GM06990 (cell line): ENCODE measurements around the gene ADH5.

ENCODE experiments used
- DNase-seq: peaks from one replicate; pipeline ENCODE4 v3.0.0-alpha.2; 2011; ENCODE audit not compliant: insufficient read length; ENCODE audit errors: extremely low read depth
- H3K27me3 ChIP-seq: replicated peaks from 2 replicates; pipeline ENCODE4 v1.6.0; 2011; ENCODE audit warnings: low read length; ENCODE audit not compliant: control insufficient read depth, insufficient read depth
- H3K36me3 ChIP-seq: 2 replicates; pipeline ENCODE4 v1.5.1; 2011; ENCODE audit warnings: low read length; ENCODE audit not compliant: control insufficient read depth, insufficient read depth
- H3K4me3 ChIP-seq: replicated peaks from 2 replicates; pipeline ENCODE4 v1.5.1; 2011; ENCODE audit warnings: low read depth, mild to moderate bottlenecking, control low read depth, low read length
- TF ChIP-seq, protein P1 (sequence below): IDR thresholded peaks from 2 replicates; pipeline ENCODE4 v1.5.1; 2011; ENCODE audit warnings: low read length, control low read depth, mild to moderate bottlenecking, inconsistent platforms; ENCODE audit not compliant: insufficient read depth, poor library complexity, severe bottlenecking

Gene ADH5

DNA sequence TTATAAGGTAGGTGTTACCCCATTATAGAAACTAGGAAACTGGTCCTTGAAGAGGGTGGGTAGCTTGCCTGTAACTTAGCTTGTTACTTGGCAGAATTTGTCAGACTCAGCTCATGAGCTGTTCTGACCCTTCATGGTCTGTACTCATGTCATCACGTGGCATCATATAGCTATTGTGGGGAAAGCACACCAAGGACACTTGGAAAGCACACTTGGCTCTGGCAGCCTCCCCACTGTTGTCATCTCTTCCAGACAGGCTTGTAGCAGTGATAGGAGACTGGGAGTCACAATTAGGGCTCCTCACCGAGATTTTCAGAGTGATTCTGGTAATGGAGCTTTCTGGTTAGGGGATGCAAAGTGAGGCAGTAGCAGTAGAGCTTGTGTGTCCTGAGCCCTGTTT is 30.4 kb downstream of the ADH5 start:
- TF ChIP-seq, protein P1, sequence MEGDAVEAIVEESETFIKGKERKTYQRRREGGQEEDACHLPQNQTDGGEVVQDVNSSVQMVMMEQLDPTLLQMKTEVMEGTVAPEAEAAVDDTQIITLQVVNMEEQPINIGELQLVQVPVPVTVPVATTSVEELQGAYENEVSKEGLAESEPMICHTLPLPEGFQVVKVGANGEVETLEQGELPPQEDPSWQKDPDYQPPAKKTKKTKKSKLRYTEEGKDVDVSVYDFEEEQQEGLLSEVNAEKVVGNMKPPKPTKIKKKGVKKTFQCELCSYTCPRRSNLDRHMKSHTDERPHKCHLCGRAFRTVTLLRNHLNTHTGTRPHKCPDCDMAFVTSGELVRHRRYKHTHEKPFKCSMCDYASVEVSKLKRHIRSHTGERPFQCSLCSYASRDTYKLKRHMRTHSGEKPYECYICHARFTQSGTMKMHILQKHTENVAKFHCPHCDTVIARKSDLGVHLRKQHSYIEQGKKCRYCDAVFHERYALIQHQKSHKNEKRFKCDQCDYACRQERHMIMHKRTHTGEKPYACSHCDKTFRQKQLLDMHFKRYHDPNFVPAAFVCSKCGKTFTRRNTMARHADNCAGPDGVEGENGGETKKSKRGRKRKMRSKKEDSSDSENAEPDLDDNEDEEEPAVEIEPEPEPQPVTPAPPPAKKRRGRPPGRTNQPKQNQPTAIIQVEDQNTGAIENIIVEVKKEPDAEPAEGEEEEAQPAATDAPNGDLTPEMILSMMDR = no peak

DNA sequence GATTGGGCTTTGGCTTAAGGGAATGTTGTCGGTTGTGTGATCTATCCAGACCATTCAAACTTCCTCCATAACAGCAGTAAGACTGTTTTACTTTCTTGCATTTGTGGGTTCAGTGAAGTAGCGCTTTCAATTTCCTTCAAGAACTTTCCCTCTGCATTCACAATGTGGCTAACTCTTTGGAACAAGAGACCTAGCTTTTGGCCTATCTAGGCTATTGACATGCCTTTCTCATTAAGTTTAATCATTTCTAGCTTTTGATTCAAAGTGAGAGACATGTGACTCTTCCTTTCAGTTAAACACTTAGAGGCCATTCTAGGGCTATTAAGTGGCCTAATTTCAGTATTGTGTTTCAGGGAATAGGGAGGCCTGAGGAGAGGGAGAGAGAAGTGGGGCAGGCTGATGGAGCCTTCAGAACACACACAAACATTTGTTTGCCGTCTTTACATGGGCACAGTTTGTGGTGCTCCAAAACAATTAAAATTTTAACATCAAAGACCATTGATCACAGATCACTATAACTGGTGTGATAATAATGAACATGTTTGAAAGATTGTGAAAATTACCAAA is 34.1 kb downstream of the ADH5 start:
- TF ChIP-seq, protein P1 = no peak
- peaks cover 5% of the 10 kb centered on the region; the same call in 1 of the 2 replicates for H3K36me3 ChIP-seq
- H3K27me3 ChIP-seq = no peaks in the 10 kb centered on the region
- H3K4me3 ChIP-seq = no peak overlapping the region
- DNase-seq = no peak

More for the DNA sequence above, 30.4 kb downstream of the ADH5 start:
- peaks cover 3% of the 10 kb centered on the region for H3K36me3 ChIP-seq
- no peaks in the 10 kb centered on the region for H3K27me3 ChIP-seq
- no peak overlapping the region for H3K4me3 ChIP-seq
- DNase-seq = no peak

DNA sequence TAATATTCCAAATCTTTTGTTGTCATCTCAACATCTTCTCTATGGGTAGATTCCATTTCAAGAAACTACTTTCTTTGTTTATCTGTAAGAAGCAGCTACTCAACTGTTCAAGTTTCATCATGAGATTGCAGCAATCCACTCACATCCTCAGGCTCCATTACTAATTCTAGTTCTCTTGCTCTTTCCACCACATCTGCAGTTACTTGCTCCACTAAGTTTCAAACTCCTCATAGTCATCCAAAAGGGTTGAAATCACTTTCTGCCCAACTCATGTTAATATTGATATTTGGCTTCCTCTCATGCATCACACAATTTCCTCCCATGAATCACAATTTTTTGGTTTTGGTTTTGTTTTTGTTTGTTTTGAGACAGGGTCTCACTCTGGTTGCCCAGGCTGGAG is 35.7 kb downstream of the ADH5 start:
- TF ChIP-seq, protein P1 = no peak
- Histone ChIP-seq H3K36me3 (peaks cover 2% of the 10 kb centered on the region; the same call in 1 of the 2 replicates), H3K4me3 (no peak overlapping the region), H3K27me3 (no peaks in the 10 kb centered on the region)
- DNase-seq = no peak

DNA sequence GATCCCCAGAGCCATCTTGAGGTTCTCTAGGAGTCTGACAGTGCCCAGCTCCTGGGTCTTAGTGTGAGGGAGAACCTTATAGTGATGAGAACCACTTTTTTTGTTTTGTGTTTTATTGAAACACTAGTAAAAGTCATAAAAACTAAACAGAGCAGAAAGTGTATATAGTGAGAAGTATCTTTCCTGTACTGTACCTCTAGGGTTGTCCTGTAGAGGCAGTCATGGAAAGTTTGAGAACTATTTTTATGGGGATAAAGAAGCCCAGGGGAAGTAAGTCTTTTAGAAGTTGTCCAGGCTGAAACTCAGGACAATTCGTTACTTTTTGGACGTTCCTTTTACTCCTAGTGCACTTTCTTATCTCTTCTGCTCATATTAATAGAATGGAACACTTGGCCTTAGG is 40.9 kb downstream of the ADH5 start:
- TF ChIP-seq, protein P1 = no peak
- Histone ChIP-seq H3K36me3 (peaks cover 5% of the 10 kb centered on the region; the same call in 1 of the 2 replicates), H3K4me3 (no peak overlapping the region), H3K27me3 (no peaks in the 10 kb centered on the region)
- DNase-seq = no peak

DNA sequence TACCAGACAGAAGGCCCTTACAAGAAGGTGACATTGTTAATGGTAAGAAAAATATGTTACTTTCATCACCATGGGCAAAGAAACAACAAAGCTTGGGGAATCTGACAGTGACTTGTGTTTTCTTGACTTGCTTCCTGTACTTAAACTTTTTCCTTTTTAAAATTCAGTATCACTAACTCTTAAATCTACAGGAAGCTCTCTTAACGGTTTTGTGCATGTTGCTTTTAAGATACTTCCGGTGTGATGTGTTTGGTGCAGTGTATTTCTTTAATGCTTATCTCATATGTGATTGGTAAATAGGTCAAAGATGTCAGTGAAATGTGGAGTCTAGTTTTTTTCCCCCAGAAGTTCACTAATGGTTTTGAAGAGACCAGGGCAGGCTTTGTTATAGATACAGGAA is 45.2 kb downstream of the ADH5 start:
- no peak overlapping the region for H3K4me3 ChIP-seq
- H3K36me3 ChIP-seq = peaks cover 3% of the 10 kb centered on the region; the same call in 1 of the 2 replicates
- H3K27me3 ChIP-seq = no peaks in the 10 kb centered on the region
- TF ChIP-seq, protein P1 = no peak
- DNase-seq = no peak

DNA sequence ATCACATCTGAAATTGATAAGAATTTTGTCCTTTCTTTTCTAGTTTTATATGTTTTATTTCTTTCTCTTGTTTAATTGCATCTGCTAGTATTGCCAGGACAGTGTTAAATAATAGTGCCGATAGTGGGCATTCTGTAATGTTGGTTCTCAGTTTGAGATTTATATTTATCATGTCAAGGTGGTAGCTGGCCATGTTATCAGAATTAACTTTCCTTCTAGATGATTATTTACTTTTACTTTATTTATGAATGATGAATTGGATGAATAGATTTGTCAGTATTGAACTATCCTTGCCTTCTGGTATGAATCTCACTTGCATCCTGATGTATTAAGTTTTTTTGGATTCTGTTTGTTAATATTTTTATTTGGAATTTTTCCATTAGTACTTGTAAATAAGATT is 50.4 kb downstream of the ADH5 start:
- no peaks in the 10 kb centered on the region for H3K27me3 ChIP-seq
- TF ChIP-seq, protein P1 = no peak
- no peaks in the 10 kb centered on the region for H3K36me3 ChIP-seq
- DNase-seq = no peak
- no peak overlapping the region for H3K4me3 ChIP-seq
